T-helper 17 cell (primary cell): ENCODE measurements around the gene SCAF1. TPM values are rescaled to one million over a fixed set of nuclear protein-coding genes. Genes with fewer than 3 reads are reported as not detected.

Experiments used
- ATAC-seq: fragments of 150-1000 bp; cut with Tn5 transposase; 2 replicates; pipeline ENCODE4 v1.10.0; 2021; ENCODE audit warnings: mild to moderate bottlenecking, moderate library complexity
- DNase-seq, 3 donors: peaks; one replicate each; pipeline versions ENCODE4 v3.0.0 to v3.0.0-alpha.2; 2020 to 2021
- H3K9me3 ChIP-seq: one replicate; pipeline ENCODE4 v1.7.0; 2013; ENCODE audit warnings: low read length, mild to moderate bottlenecking; ENCODE audit not compliant: control insufficient read depth, poor library complexity, severe bottlenecking
- H3K27ac Mint-ChIP-seq: one replicate; pipeline ENCODE4 v1.8.0; 2022; ENCODE audit warnings: mild to moderate bottlenecking, moderate library complexity, mixed read lengths
- H3K27me3 Mint-ChIP-seq: one replicate; pipeline ENCODE4 v1.8.0; 2022; ENCODE audit warnings: mixed read lengths
- H3K36me3 Mint-ChIP-seq: one replicate; pipeline ENCODE4 v1.8.0; 2022; ENCODE audit warnings: low read depth, mixed read lengths
- H3K4me1 Mint-ChIP-seq: one replicate; pipeline ENCODE4 v1.8.0; 2022; ENCODE audit warnings: mild to moderate bottlenecking, mixed read lengths
- H3K4me3 Mint-ChIP-seq: one replicate; pipeline ENCODE4 v1.8.0; 2022; ENCODE audit warnings: mild to moderate bottlenecking, moderate library complexity, mixed read lengths
- total RNA-seq, 4 donors: library from RNA in 2 of 4; stranded (reverse) in 2 of 4; gene quantifications; one replicate each; pipeline ENCODE4 v1.2.3 and lab custom pipeline; 2022 to 2026

The SCAF1 gene
- total RNA-seq, 2 donors from 2014 or later = 34.1 to 36.3 TPM

DNA sequence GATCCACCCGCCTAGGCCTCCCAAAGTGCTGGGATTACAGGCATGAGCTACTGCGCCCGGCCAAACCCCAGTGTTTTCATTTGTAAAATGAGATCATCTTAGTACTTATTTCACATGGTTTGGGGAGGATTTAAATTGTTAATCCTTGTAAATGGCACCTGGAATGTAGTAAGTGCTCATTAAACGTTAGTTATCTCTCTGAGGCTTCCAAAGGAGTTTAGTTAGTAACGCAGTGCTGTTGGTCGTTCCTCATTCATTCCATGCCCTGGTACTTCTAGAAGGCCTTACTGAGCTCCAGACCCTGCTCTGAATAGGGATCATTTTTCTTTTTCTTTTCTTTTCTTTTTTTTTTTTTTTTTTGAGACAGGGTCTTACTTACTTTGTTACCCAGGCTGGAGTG lies 54.1 kb downstream of the SCAF1 start:
- no peaks in the 10 kb centered on the region for H3K36me3 Mint-ChIP-seq
- H3K27me3 Mint-ChIP-seq = peaks cover under 1% of the 10 kb centered on the region
- H3K4me1 Mint-ChIP-seq = no peaks in the 10 kb centered on the region
- H3K9me3 ChIP-seq = no peaks in the 10 kb centered on the region
- no peak overlapping the region for H3K27ac Mint-ChIP-seq
- no peak for ATAC-seq
- no peak overlapping the region for H3K4me3 Mint-ChIP-seq
- no peak for DNase-seq

DNA sequence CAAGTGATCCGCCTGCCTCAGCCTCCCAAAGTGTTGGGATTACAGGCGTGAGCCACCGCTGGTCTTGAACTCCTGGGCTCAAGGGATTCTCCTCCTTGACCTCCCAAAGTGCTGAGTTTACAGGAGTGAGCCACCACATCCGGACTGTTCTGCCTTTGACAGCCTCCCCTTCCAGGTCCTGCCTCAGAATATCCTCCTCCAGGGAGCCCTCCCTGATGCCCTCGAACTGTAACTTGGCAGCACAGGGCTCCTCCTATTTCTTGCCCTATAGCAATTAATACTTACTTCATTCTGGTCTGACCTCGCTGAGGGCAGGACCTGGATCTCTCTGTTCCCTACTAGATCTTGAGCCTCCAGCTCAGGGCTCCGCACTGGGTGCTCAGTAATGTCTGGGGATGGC lies 54.9 kb downstream of the SCAF1 start:
- H3K36me3 Mint-ChIP-seq = no peaks in the 10 kb centered on the region
- H3K4me1 Mint-ChIP-seq = no peaks in the 10 kb centered on the region
- DNase-seq = no peak
- no peaks in the 10 kb centered on the region for H3K27me3 Mint-ChIP-seq
- H3K9me3 ChIP-seq = no peaks in the 10 kb centered on the region
- no peak overlapping the region for H3K4me3 Mint-ChIP-seq
- no peak overlapping the region for H3K27ac Mint-ChIP-seq
- ATAC-seq = no peak

DNA sequence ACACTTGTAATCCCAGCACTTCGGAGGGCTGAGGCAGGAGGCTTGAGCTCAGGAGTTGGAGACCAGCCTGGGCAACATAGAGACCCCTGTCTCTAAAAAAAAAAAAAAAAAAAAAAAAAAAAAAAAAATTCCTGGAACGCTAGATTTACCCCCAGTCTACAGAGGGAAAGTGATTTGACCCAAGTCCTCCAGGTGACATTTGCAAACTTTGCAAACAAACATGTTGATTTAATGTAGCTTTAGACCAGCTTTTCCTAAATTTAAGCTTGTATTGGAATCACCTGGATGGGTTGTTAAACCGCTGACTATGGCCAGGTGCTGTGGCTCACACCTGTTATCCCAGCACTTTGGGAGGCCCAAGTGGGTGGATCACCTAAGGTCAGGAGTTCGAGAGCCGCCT lies 57.4 kb downstream of the SCAF1 start:
- ATAC-seq = no peak
- Mint-ChIP-seq H3K27ac (no peak overlapping the region), H3K4me1 (no peaks in the 10 kb centered on the region)

DNA sequence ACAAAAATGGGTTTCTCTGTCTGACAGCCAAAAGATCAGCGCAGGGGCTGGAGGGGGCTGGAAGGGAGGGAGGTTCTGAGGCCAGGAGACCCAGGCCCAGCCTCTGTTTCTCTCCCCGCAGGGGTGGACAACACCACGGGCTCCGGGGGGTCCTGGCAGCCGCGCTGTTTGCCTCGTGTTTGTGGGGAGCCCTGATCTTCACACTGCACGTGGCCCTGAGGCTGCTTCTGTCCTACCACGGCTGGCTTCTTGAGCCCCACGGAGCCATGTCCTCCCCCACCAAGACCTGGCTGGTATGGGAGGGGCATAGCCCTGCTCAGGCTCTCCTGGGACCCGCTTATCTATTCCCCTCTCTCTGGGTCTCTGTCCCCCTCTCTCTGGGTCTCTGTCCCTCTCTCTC lies 58.6 kb downstream of the SCAF1 start:
- DNase-seq = no peak
- Mint-ChIP-seq H3K27ac (no peak overlapping the region), H3K4me1 (no peaks in the 10 kb centered on the region), H3K4me3 (no peak overlapping the region), H3K36me3 (no peaks in the 10 kb centered on the region), H3K27me3 (no peaks in the 10 kb centered on the region)
- H3K9me3 ChIP-seq = no peaks in the 10 kb centered on the region
- ATAC-seq = no peak

More for the DNA sequence above, 57.4 kb downstream of the SCAF1 start:
- no peak for DNase-seq
- Mint-ChIP-seq H3K4me3 (no peak overlapping the region), H3K36me3 (no peaks in the 10 kb centered on the region), H3K27me3 (no peaks in the 10 kb centered on the region)
- H3K9me3 ChIP-seq = no peaks in the 10 kb centered on the region

DNA sequence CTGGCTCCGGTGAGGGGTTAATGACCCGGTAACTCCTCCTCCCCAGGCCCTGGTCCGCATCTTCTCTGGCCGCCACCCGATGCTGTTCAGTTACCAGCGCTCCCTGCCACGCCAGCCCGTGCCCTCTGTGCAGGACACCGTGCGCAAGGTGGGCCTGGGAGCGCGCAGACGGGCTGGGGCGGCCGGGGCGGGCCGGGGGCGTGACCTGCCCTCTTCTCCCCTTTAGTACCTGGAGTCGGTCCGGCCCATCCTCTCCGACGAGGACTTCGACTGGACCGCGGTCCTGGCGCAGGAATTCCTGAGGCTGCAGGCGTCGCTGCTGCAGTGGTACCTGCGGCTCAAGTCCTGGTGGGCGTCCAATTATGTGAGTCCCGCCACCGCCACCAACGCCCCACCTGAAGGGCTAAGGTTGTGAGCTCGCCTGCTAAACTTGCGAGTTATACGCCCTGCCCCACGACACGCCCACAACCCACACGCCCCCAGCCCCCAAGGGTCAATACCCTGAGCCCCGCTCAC lies 59.3 kb downstream of the SCAF1 start:
- Mint-ChIP-seq H3K4me3 (no peak overlapping the region), H3K27me3 (no peaks in the 10 kb centered on the region), H3K27ac (no peak overlapping the region), H3K36me3 (no peaks in the 10 kb centered on the region), H3K4me1 (no peaks in the 10 kb centered on the region)
- no peaks in the 10 kb centered on the region for H3K9me3 ChIP-seq
- no peak for ATAC-seq
- DNase-seq = no peak

DNA sequence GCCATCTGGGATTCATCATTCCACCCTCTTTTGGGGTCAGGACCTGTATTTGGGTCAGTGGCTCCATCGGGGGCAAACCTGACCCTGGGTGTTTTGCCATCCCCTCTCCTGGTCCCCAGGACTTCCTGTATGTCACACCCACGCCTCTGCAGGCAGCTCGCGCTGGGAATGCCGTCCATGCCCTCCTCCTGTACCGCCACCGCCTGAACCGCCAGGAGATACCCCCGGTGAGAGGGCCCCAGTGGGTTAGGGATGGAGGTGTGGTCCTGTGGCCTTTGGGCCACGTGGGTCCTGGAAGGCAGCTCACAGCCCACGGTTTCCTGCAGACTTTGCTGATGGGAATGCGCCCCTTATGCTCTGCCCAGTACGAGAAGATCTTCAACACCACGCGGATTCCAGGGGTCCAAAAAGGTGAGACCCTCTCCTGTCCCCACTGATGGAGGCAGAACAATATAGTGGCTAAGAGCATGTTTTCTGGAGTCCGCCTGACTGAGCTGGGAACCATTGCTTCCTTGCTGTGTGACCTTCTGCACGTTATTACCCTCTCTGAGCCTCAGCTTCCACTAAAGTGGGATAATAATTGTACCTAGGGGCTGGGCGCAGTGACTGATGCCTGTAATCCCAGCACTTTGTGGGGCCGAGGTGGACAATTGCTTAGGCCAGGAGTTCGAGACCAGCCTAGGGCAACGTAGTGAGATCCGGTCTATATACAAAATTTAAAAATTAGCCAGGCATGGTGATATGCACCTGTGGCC lies 63.1 kb downstream of the SCAF1 start:
- no peaks in the 10 kb centered on the region for H3K9me3 ChIP-seq
- DNase-seq (no peak), ATAC-seq (no peak)
- peaks cover 2% of the 10 kb centered on the region for H3K4me1 Mint-ChIP-seq
- peaks cover 5% of the 10 kb centered on the region for H3K36me3 Mint-ChIP-seq
- no peaks in the 10 kb centered on the region for H3K27me3 Mint-ChIP-seq
- no peak overlapping the region for H3K27ac Mint-ChIP-seq
- H3K4me3 Mint-ChIP-seq = no peak overlapping the region

DNA sequence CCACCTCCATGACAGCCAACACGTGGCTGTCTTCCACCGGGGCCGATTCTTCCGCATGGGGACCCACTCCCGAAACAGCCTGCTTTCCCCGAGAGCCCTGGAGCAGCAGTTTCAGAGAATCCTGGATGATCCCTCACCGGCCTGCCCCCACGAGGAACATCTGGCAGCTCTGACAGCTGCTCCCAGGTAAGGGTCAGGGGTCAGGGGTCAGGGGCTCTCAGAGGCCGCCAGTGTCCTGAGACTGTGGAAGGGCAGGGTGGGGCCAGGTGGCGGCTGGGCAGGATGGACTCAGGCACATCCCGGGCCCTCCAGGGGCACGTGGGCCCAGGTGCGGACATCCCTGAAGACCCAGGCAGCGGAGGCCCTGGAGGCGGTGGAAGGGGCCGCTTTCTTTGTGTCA lies 63.9 kb downstream of the SCAF1 start:
- Mint-ChIP-seq H3K4me1 (peaks cover 2% of the 10 kb centered on the region), H3K4me3 (peak overlapping the region; percentile 52), H3K27ac (no peak overlapping the region), H3K36me3 (peaks cover 5% of the 10 kb centered on the region), H3K27me3 (peaks cover 5% of the 10 kb centered on the region)
- ATAC-seq = no peak
- DNase-seq = no peak
- H3K9me3 ChIP-seq = no peaks in the 10 kb centered on the region

Other genes starting within 250 kb of the SCAF1 start
- not detected for gene PTH2, start 218.8 kb upstream of the SCAF1 start, total RNA-seq
- gene GFY, start 216.8 kb upstream of the SCAF1 start, total RNA-seq = not detected
- not detected for gene SLC17A7, start 200.7 kb upstream of the SCAF1 start, total RNA-seq
- 100 to 1,000 TPM; 147 to 150 TPM for gene PIH1D1, start 190.4 kb upstream of the SCAF1 start, total RNA-seq
- 10 to 100 TPM; 34.8 to 38.0 TPM for gene ALDH16A1, start 189.0 kb upstream of the SCAF1 start, total RNA-seq
- 100 to 1,000 TPM; 349 to 455 TPM for gene FLT3LG, start 168.0 kb upstream of the SCAF1 start, total RNA-seq
- gene RPL13A, start 154.6 kb upstream of the SCAF1 start, total RNA-seq = 1,000 to 10,000 TPM; 5,253 to 5,291 TPM
- 1,000 to 10,000 TPM; 2,538 to 2,634 TPM for gene RPS11, start 145.8 kb upstream of the SCAF1 start, total RNA-seq
- 10 to 100 TPM; 18.7 to 24.6 TPM for gene FCGRT, start 129.5 kb upstream of the SCAF1 start, total RNA-seq
- gene RCN3, start 114.2 kb upstream of the SCAF1 start, total RNA-seq = 1 to 10 TPM in 1 of 2 donors, under 1 TPM in 1; 0.97 to 1.3 TPM
- 100 to 1,000 TPM; 161 to 195 TPM for gene NOSIP, start 61.7 kb upstream of the SCAF1 start, total RNA-seq
- gene PRRG2, start 60.9 kb upstream of the SCAF1 start, total RNA-seq = 1 to 10 TPM; 1.1 to 1.3 TPM
- 10 to 100 TPM; 44.6 to 50.7 TPM for gene PRR12, start 51.0 kb upstream of the SCAF1 start, total RNA-seq
- gene RRAS, start 2.1 kb upstream of the SCAF1 start, total RNA-seq = 1 to 10 TPM; 6.6 to 9.1 TPM
- gene IRF3, start 23.6 kb downstream of the SCAF1 start, total RNA-seq = 100 to 1,000 TPM; 162 to 181 TPM
- 10 to 100 TPM; 10.2 to 15.6 TPM for gene BCL2L12, start 23.7 kb downstream of the SCAF1 start, total RNA-seq
- gene PRMT1, start 35.1 kb downstream of the SCAF1 start, total RNA-seq = 10 to 100 TPM; 83.9 to 97.7 TPM
- gene ADM5, start 47.4 kb downstream of the SCAF1 start, total RNA-seq = 1 to 10 TPM; 2.8 to 2.9 TPM
- gene CPT1C, start 48.9 kb downstream of the SCAF1 start, total RNA-seq = 1 to 10 TPM in 1 of 2 donors, under 1 TPM in 1; 0.31 to 1.0 TPM
- gene TSKS, start 121.1 kb downstream of the SCAF1 start, total RNA-seq = 1 to 10 TPM in 1 of 2 donors, under 1 TPM in 1; 0.87 to 1.9 TPM
- gene AP2A1, start 124.8 kb downstream of the SCAF1 start, total RNA-seq = 10 to 100 TPM; 43.3 to 51.5 TPM
- gene FUZ, start 171.1 kb downstream of the SCAF1 start, total RNA-seq = 10 to 100 TPM; 29.4 to 30.7 TPM
- gene MED25, start 176.1 kb downstream of the SCAF1 start, total RNA-seq = 100 to 1,000 TPM in 1 of 2 donors, 10 to 100 TPM in 1; 94.8 to 108 TPM
- 100 to 1,000 TPM; 125 to 162 TPM for gene PTOV1, start 208.9 kb downstream of the SCAF1 start, total RNA-seq
- 100 to 1,000 TPM; 170 to 196 TPM for gene PNKP, start 225.4 kb downstream of the SCAF1 start, total RNA-seq
- 10 to 100 TPM; 19.2 to 33.8 TPM for gene AKT1S1, start 235.1 kb downstream of the SCAF1 start, total RNA-seq
- gene TBC1D17, start 235.5 kb downstream of the SCAF1 start, total RNA-seq = 10 to 100 TPM; 44.1 to 57.3 TPM